Epithelial cell of esophagus (primary cell): Measurements from ENCODE around the gene SEMA4F.

Experiments used
- DNase-seq: peaks from one replicate; pipeline ENCODE4 v3.0.0; 2010; ENCODE audit warnings: low read depth
- H3K4me3 ChIP-seq: 2 replicates; pipeline ENCODE4 v1.5.1; 2011; ENCODE audit warnings: mild to moderate bottlenecking, low read length, control low read depth
- TF ChIP-seq, protein P1 (sequence below): IDR thresholded peaks from 2 replicates; pipeline ENCODE4 v1.5.1; 2011; ENCODE audit warnings: low read depth, mild to moderate bottlenecking, low read length, control low read depth, inconsistent platforms; ENCODE audit not compliant: insufficient read depth; ENCODE audit errors: missing control alignments

Gene SEMA4F

DNA sequence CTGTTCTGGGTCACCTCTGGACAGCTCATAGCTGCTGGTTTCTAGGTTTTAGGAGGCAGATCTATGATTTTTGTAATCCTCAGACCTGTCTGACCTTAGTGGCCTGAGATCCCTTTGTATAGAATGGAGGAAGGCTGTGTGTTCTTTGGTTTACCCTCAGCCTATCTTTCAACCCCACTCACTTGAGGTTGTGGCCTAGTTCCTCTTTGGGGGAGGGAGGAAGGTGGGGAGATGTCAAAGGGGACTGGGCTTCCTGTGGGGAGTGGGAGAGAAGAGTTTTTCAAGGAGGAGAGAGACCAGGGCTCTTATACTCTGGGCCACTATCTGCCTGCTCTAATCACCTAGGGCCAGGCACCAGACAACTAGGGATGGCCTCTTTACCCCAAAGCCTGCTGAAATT lies 28.5 kb downstream of the SEMA4F start:
- DNase-seq: no peak
- TF ChIP-seq, protein P1, sequence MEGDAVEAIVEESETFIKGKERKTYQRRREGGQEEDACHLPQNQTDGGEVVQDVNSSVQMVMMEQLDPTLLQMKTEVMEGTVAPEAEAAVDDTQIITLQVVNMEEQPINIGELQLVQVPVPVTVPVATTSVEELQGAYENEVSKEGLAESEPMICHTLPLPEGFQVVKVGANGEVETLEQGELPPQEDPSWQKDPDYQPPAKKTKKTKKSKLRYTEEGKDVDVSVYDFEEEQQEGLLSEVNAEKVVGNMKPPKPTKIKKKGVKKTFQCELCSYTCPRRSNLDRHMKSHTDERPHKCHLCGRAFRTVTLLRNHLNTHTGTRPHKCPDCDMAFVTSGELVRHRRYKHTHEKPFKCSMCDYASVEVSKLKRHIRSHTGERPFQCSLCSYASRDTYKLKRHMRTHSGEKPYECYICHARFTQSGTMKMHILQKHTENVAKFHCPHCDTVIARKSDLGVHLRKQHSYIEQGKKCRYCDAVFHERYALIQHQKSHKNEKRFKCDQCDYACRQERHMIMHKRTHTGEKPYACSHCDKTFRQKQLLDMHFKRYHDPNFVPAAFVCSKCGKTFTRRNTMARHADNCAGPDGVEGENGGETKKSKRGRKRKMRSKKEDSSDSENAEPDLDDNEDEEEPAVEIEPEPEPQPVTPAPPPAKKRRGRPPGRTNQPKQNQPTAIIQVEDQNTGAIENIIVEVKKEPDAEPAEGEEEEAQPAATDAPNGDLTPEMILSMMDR: no peak
- no peak overlapping the region for H3K4me3 ChIP-seq

DNA sequence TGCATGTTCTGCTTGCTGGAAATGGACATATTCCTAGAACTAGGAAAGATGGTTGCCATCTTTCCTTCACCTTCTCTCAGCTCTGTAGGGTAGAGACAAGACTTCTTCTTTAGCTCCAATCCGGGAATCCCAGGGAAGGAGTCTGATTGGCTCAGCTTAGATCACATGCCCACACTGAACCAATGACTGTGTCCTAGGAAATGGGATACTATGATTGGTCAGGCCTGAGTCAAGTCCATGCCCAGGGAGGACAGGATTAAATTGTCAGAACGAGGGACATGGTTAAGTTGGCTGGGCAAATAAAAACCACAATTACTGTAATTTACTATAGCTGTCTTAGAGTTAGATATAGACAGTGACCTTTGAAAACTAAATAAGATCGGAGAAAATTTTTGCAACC lies 31.4 kb downstream of the SEMA4F start:
- TF ChIP-seq, protein P1: no peak
- no peak overlapping the region for H3K4me3 ChIP-seq
- DNase-seq: no peak

DNA sequence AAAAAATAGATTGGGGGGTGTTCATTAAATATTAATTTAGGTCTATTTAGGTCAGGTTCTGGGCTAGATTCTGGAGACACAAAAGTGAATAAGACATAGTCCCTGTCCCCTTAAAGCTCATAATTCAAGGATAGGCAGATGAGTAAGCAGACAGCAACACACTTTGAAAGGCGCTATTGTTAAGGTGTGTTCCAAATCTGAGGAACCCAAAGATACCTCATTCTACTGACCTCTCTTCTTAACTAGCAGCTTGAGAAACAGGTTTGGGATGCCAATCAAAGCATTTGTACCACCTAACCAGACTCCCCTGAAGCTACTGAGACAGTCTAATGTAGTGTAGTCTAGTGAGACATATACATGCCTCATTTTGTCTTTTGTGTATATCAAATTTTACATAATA lies 34.8 kb downstream of the SEMA4F start:
- H3K4me3 ChIP-seq: no peak overlapping the region
- TF ChIP-seq, protein P1: no peak
- peak; percentile 55 for DNase-seq

DNA sequence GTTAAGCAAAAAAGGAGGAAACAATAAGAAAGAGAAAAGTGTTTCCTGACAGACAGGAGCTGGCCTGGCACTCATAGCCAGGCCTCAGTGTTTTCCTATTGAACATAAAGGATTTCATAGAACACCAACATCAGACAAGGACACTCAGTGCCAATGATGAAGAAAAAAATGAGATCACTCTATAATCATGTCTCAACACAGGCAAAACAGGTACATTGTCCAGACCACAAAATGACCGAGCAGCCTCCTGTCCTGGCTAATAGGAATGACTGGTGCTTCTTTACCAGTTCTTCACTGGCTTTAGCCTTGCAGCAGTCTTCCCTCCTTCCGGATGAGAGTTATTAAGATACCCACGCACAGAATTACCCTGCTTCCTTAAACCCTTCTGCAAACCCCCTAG lies 35.6 kb downstream of the SEMA4F start:
- TF ChIP-seq, protein P1: no peak
- H3K4me3 ChIP-seq: no peak overlapping the region
- DNase-seq: peak; percentile 64

DNA sequence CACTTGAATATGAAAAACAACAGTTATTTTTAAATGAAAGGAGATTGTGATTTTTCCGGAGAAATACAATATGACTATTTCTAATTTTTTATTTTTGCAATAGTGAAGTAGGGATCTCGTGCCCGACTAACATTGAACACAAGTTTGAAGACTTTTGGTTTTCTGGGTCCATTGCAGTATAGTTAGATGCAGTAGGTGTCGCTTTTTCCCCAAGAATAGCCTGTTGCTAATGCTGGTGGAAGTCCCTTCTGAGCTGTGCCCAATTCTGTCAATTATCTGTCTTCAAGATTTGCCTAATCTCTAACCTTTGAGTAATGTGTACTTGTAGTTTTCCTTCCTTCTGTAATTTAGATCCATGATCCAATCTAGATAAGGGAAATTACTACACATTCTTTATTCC lies 36.5 kb downstream of the SEMA4F start:
- DNase-seq: peak; percentile 79
- no peak overlapping the region for H3K4me3 ChIP-seq
- TF ChIP-seq, protein P1: peak; percentile 82

DNA sequence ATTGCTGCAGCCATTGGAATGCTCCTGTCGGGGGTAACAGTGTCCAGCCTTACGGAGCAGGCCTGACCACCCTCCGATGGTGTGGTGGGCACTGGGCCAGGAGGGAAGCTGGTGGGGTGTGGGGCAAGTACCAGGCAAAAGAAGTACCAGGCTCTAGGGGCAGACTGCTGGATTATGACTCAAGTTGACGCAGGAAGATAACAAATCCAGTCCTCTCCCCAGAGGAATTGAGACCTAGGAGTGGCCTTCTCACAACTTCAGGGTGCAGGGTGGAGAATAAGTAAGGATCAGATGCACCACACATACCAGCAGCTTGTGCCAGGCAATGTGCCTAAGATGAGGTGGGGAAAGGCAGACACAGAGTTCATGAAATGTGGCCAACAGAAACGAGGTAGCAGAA lies 37.9 kb downstream of the SEMA4F start:
- no peak for DNase-seq

DNA sequence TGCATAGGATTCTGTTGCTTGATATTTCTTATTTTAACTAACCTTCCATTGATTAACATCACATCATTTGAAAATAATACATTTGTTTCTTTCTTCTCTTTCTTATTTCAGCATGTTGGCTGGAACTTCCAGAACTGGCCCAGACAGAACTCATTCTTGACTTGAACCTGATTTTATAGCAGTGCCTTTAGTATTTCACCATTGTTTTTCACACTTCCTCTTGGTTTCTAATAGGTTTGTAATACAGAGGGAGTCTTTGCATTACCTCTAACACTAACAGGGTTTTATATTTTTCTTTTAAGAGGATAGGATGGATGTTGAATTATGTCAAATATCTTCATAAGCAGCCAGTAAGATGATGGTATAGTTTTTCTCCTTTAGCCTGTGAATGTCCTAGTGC lies 39.2 kb downstream of the SEMA4F start:
- TF ChIP-seq, protein P1: no peak
- no peak for DNase-seq
- H3K4me3 ChIP-seq: no peak overlapping the region

More for the DNA sequence above, 37.9 kb downstream of the SEMA4F start:
- TF ChIP-seq, protein P1: no peak
- no peak overlapping the region for H3K4me3 ChIP-seq
